IPS-18c (cell line): ENCODE data around the gene LRRC38.

Source experiments
- H3K4me3 ChIP-seq: 2 replicates; pipeline ENCODE4 v1.7.0; 2013; ENCODE audit warnings: low read depth, mild to moderate bottlenecking, low read length, moderate library complexity; ENCODE audit not compliant: insufficient read depth
- H3K9me3 ChIP-seq: one replicate; pipeline ENCODE4 v1.6.1; 2013; ENCODE audit warnings: mild to moderate bottlenecking, low read length, moderate library complexity; ENCODE audit not compliant: control insufficient read depth, insufficient read depth

The LRRC38 gene

GRCh38 chr1:13432251-13432650 is 81.6 kb downstream of the LRRC38 start:
- Histone ChIP-seq H3K4me3 (no peak overlapping the region), H3K9me3 (peaks cover 8% of the 10 kb centered on the region)

GRCh38 chr1:13430495-13430894 is 83.3 kb downstream of the LRRC38 start:
- Histone ChIP-seq H3K9me3 (peaks cover 8% of the 10 kb centered on the region), H3K4me3 (no peak overlapping the region)
